GM21529 (cell line): ENCODE measurements around the gene BACH2.
"Not testable (repeated sequence)": the region's sequence is repeated elsewhere in the genome, so short reads cannot be mapped to it uniquely, and the experiment has no call there.

Source experiments
- ATAC-seq: cut with Tn5 transposase; IDR thresholded peaks from one replicate; pipeline ENCODE4 v1.9.1; 2021; ENCODE audit not compliant: unreplicated experiment

Gene BACH2

DNA sequence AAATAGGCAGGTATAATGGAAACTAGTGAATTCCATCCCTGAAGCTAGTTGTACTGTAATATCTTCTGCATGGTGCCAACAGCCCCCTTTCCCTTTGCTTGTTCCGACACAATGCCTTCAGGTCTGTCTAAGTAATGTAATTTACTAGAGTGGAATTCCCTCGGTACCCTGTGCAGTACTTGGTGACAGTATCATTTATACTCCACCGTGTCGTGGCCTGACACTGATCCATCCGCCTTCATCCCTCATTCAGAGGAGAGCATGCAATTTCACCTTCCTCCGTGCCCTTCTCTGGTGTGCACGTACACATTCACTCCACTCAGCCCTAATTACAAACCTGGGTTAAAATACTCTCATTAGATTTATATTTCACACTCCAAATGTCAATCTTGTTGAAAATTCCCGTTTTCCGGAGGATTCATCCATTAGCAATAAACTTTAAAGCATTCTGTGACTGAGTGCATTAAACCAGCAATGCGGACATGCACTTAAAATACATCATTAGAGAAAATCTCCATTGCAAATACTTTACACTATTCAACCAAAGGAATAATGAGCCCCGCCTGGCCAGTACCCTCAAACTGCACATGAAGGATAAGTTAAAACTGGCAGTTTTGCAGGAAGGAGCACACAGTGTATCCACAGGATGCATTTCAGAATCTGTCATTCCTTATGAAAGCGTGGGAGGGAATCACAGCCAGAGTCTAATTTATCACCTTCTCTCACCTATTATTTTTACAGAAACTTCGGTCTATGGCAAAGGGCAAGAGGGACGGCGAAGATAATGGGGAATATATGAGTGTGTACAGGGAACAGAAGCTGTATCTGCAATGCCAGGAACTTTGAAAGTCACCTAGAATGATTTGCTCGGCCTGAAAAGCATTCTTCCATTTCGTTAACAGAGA, 219.9 kb downstream of the BACH2 start:
- ATAC-seq, result no peak

DNA sequence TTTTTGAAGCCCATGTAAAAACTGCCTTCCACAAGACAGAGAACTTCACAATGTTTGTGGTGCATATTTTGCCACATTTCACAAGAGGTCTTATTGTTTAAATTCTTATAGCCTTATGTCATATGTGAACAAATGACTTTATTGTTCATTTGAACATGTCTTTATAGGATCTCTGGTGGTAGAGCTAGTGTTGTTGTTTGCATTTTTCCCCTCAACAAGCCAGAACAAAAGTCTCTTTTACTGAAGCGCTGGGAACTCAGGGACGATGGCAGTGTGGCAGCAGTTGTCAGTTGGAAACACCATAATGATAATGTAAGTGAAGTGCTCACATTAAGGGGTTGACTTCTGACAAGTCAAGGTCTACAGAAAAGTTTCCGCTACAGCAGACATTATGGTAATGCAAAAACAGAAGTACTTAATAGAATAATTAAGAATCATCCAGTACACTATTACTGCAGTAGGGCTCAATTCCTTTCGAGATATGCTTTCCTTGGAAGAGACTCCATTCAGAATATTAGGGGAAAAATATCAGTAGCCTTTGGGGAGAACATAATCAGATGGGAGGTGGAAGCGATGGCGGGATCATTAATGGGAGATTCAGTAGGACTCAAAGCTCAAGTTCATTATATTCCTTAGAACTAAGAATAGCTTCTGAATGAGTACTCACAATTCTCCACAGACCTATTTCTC, 222.3 kb downstream of the BACH2 start:
- no peak for ATAC-seq

DNA sequence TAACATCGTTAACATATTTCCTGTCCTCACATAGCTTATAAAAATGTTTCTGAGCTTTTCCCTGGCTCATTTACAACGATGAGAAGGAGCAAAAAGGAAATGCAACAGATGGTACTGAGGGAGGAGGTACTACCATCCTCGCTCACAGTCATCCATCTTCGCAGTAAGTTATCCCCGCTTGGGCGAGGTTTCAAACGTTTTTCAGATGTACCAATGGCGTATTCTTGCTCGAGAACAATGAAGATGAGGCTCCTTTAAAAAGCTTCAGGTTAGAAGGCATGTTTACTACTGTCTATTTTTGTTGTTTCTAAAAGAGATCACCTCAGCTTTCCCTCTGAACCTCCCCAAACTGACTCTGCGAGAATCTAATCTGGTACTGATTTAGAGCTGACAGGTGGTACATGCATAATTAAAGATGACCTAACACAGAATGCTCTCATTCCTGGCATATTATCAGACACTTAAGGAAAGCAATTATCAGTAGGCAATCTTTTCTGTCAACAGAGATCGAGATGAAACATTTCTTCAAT, 223.6 kb downstream of the BACH2 start:
- ATAC-seq, result no peak

DNA sequence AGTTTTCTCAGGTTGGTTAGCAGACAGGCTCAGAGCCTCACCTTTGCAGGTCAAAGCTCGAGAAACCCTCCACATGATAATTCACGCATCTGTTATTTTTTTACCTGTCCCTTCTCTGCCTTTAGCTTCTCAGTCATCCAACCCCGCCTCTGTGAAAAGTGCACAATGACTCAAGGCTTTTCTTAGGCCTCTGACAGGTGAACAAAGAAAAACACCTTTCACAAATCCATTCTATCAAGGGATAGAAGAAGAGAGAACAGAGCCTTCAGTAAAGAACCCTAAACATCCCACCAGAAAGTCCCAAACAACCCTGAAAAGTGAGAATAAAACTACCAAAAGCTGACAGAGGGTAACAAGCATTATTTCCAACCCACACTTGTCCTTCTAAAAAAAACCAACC, 224.1 kb downstream of the BACH2 start:
- no peak for ATAC-seq

DNA sequence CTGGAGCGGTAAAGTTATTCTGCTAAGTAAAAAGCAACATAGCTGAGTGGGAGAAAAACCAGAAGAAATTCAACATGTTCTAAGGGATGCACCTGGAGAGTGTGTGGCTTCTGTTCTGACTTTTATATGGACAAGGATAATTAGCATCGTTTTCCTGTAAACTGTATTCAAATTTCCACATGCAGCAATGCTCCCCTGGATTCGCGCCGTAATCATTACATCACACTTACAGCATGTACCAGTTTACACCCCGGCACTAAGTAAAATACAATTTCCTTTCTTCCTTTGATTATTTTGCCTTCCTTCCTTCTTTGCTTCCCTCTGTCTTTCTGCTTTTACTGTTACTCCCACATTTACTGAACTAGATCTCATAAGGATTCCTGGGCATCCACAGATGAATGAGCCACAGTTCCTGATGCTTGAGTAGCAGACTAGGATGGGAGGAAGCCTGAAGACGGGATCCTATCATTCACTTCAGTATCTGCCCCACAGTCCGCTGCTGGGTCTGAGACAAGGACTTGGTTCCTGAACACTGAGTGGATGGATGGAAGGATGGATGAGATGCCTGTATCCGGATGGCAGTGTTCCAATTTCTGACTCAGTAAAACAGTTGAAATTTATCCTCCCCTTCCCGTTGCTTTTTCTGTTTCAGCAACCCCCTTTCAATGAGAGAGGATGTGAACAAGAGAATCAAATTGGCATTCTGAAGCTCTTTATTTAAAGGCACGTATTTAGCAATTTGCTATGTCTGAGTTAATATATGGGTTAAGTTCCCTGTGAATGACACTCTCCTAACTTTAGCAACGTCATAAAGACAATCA, 227.7 kb downstream of the BACH2 start:
- ATAC-seq, result no peak

DNA sequence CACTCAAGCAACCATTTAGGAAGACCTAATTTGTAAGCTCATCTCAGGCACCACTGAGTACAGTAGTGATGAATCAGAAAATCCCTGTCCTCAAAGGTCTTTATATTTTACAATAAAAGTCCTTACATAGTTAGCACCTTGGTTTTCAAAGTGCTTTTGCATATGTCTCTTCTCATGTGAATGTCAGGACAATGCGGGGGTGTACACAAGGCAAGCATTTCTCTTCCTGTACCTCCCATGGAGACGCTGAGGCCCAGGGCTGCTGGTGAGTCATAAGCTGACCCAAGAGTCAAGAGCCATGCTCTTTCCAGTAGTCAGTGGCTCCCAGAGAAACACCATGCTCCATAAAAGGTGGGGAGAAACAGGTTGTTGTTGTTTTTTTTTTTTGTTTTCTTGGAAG, 228.4 kb downstream of the BACH2 start:
- ATAC-seq, result no peak

DNA sequence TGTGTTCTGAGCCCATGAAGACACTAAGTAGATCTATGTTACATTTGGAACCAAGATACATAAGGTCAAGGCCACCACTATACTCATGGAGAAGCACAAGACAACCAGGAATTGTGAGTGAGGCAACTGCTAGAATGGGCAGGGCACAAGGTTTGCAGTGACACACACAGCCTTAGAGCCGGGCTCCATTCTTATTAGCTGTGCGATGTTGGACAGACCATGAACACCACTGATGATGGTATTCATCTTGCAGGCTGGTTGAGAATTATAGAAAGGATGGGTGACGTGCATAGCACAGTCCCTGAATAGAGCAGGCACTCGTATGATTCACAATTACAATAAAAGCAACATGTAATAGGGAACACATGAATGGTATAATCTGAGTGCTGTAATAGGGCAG, 229.9 kb downstream of the BACH2 start:
- ATAC-seq, result no peak

DNA sequence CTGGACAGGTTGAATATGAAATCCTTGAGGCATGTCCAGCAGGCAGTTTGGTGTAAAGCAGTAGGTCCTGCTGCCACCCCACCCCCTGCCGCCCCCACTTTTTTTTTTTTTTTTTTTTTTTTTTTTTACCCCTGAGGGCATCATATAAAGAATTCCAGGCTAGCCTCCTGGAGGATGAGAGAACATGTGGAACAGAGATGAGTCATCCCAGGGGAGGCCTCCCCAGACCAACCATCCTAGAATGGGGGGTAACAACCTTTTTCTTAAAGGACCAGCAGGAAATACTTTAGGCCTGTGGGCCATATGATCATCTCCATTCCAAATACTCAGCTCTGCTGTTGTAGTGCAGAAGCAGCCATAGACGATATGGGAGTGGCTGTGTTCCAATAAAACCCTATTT, 231.5 kb downstream of the BACH2 start:
- no peak for ATAC-seq

DNA sequence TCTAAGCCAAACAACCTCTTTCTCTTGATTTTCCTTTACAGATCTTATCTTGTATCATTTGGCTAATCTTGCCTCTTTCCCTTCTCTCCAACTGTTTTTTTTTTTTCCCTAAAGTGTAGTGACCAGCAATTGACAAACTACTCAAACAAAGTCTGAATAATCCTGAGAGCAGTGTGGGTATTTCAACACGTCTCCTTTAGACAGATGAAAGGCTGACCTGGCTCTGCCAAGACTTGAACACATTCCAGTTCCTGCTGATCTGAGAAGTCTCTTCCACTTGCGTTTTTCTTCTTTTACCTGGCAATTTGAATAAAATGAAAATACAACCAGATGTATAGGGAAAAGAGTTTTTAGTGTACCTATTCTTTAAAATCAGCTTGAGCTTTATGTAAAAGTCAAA, 234.0 kb downstream of the BACH2 start:
- no peak for ATAC-seq

DNA sequence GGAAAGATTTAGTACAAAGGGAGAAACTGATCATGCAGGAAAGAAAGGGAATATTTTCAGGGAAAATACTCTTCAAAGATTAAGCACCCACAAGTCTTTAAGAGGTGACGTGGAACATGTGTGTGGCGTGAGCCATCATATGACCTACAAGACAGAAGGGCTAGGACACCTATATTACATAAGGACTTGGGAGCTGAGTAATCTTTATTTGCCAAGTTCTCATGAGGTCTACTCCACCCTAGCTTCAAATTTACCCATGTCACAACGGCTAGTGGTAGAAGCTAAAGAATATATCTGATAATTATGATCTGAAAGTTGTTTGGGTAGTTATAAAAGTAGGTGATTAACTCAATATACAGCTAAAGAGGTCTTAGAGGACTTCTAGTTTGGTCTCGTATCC, 234.6 kb downstream of the BACH2 start:
- ATAC-seq, result no peak

DNA sequence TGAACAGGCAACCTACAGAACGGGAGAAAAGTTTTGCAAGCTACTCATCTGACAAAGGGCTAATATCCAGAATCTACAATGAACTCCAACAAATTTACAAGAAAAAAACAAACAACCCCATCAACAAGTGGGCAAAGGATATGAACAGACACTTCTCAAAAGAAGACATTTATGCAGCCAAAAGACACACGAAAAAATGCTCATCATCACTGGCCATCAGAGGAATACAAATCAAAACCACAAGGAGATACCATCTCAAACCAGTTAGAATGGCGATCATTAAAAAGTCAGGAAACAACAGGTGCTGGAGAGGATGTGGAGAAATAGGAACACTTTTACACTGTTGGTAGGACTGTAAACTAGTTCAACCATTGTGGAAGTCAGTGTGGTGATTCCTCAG, 237.5 kb downstream of the BACH2 start:
- ATAC-seq, result not testable (repeated sequence)

DNA sequence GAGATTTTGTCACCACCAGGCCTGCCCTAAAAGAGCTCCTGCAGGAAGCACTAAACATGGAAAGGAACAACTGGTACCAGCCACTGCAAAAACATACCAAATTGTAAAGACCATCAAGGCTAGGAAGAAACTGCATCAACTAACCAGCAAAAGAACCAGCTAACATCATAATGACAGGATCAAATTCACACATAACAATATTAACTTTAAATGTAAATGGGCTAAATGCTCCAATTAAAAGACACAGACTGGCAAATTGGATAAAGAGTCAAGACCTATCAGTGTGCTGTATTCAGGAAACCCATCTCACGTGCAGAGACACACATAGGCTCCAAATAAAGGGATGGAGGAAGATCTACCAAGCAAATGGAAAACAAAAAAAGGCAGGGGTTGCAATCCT, 240.7 kb downstream of the BACH2 start:
- not testable (repeated sequence) for ATAC-seq

DNA sequence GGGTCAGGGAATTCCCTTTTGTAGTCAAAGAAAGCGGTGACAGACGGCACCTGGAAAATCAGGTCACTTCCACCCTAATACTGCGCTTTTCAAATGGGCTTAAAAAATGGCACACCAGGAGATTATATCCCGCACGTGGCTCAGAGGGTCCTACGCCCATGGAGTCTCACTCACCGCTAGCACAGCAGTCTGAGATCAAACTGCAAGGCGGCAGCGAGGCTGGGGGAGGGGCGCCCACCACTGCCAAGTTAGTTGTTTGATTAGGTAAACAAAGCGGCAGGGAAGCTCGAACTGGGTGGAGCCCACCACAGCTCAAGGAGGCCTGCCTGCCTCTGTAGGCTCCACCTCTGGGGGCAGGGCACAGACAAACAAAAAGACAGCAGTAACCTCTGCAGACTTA, 242.4 kb downstream of the BACH2 start:
- ATAC-seq, result not testable (repeated sequence)

DNA sequence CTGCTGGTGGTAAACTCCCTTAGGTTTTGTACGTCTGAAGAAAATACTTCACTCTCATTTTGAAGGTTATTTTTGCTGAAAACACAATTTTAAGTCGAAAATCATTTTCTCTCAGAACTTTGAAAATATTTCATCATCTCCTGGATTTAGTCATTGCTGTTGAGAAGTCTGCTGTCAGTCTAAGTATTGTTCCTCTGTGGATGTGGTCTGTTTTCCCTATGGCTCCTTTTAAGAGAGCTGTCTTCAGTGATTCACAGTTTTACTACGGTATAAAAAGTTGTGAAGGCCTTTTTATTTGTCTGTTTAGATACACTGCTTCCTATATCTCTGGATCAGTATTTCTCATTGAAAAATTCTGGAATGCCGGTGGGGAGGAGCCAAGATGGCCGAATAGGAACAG, 243.0 kb downstream of the BACH2 start:
- ATAC-seq, result no peak

DNA sequence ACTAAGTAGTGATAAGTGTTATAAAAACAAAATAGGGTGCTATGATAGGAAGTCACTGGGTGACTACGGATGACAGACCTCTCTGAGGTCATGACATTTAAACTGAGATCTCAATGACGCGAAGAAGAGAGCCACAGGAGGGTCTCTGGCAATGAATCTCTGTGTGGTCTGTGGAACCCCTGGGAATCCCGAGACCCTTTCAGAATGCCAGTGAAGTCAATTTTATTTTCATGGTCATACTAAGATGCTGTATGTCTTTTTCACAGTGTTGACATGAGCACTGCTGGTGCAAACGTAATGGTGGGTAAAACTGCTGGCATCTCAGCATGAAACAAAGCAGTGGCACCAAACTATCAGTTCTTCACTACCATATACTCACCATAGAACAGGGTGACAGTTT, 247.3 kb downstream of the BACH2 start:
- ATAC-seq, result no peak

DNA sequence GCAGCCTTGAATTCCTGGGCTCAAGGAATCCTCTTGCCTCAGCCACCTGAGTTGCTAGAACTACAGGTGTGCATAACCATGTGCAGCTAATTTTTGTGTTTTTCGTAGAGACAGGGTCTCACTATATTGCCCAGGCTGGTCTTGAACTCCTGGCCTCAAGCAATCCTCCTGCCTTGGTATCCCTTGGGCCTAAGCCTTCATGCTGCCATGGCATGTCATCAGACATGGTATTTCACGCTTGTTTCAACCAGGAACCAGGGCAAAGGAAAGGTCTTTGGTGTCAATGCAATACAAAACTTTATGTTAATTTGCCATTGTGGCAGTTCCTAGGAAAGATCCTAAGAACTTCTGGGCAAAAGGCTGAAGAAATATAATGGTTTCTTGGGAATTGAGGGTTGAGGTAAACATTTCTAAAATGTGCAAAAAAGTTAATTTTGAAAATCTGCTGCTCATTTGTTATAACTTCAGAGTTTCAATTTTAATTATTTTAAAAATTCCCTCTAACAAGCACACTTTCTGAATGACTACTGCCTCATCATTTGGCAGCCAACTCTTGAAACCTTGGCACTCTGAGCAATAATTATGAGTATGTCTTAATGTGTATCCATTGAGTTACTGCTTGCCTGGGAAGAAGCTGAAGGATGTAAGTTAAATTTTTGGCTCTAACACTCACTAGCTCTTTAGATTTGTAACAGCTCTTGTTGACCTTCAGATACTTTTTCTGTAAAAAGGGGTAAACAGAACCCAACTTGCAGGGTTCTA, 248.3 kb downstream of the BACH2 start:
- no peak for ATAC-seq

DNA sequence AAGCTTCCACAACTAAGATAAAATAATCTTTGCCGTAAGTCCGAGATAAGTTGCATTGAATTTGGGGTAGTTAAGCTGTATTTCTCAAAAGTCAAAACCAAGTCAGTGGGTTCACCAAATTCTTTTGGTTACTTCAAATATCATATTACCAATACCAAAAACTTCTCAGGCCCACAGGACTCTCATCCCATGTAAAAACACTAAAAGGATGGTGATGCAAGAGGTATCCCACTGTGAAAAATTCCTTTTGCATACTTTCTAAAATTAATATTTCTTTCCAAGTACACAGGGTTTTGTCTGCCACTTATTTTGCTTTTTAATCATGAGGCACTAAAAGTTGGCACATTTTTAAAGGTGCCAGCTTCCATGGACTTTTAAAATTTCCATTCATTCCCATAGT, 251.1 kb downstream of the BACH2 start:
- ATAC-seq, result no peak

DNA sequence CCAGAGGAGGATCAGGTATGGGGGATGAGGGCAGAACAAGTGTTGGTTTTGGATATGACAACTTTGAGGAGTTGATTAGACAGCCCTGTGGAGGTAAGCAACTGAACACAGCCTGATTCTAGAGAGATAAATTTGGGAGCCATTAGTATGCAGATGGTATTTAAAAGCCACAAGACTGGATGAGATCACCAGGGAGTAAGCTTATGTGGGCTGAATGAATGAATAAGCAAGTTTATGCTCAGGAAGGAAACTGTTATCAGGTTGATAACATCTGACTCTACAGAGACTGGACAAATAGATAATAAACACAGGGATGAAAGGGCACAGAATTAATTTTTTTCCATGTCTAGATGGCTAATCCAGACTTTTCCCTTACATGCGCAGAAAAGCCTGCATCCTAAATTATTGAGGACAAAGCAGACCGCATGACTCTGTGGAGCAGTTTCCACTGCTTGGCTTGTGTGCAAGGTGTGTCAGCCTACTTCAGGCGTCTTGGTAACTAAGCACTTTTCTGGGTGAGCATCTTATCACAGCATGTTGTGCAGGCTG, 251.7 kb downstream of the BACH2 start:
- no peak for ATAC-seq

DNA sequence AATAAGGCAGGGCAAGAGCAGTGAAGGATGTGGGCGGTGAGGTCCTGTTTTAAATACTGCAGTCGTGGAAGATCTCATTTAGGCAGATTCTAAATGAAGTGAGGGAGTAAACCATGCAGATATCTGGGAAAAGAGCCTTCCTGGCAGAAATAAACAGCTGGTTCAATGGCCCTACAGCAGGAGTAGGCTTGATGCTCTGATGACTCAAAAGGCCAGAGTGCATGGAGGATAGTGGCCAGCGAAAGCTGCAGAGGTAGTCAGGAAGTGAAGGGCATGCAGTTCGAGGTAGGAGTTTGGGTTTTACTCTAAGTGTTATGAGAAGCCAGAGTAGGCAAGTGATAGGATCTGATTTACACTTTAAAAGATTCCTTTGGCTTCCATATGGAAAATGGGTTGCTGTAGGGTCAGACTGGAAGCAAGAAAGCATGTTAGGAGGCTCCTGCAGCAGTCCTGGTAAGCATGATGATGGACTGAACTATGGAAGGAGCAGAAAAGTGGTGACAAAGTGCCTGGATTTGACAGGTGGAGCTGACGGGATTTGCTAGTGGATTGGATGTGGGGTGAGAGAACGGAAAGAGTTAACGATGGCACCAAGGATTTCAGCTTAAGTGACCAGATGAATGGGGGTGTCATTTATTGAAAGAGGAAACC, 252.3 kb downstream of the BACH2 start:
- ATAC-seq, result no peak

DNA sequence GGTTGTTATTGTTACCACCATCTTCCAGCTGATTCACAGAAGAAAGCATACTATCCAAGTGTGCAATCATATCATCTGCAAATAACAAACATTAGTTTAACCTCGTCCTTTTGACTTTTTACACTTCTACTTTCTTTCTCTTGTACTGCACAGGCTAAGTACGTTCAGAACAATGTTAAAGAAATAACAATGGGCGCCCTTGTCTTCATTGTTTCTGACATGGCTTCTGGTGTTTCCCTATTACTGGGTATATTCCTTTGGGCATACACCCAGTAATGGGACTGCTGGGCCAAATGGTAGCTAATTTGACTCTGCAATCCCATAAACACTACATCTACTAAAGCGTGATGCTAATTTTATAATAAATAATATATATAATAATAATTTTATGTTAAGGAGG, 255.7 kb downstream of the BACH2 start:
- no peak for ATAC-seq
